ENCODE results near the gene MYADM.

Gene MYADM

DNA sequence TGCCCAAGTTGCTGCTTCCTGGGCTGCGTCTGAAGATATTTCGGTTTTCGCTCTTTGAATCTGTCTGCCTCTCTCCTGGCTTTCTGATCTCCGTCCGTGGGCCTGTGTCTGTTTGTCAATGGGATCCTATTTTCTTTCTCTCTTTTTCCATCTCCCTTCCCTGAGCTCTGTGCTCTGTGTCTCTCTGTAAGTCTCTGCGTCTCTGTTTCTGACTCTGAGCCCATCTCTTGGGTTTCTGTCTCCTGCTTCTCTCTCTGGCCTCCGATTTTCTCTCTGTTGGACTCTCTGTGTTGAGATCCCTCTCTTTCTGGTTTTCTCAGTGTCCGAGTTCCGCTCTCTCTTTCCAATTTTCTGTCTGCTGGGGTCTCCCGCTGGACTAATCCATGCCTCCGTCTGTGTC, 16.1 kb downstream of the MYADM start:
- Mint-ChIP-seq H3K4me3 (peak overlapping the region in 1 of 2 donors; percentile 5), H3K27me3 (peaks cover 21 to 25% of the 10 kb centered on the region in 2 donors), H3K9me3 (no peaks in the 10 kb centered on the region), H3K27ac (peak overlapping the region; percentile 3 to 15), H3K4me1 (ENCODE audit: low read depth in 2 of 2) (peaks cover 9 to 15% of the 10 kb centered on the region in 2 donors), H3K36me3 (ENCODE audit: insufficient read depth) (peaks cover 7% of the 10 kb centered on the region)
- ATAC-seq (replicated peaks), result no peak
- no peak for DNase-seq

DNA sequence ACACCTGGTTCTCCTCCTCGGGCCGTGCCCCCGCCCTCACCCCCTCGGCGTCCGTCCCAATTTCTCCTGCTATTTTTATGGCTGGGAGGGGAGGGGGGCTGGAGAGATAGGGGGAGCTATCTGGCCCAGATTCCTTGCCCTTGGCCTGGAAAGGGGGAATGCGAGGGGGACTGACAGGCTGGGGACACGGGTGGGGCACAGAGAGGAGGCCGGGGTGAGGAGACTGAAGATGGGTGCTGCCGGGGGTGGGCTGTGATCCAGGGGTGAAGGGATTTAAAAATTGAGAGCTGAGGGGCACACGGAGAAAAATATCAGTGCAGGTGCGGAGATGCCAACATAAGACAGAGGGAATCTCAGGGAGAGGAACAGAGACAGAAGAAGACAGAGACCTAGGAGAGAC, 16.6 kb downstream of the MYADM start:
- DNase-seq (no peak), ATAC-seq (replicated peaks) (no peak)
- no peak overlapping the region for H3K4me3 Mint-ChIP-seq
- H3K27ac Mint-ChIP-seq, result peak overlapping the region in 1 of 2 donors; percentile 15
- peaks cover 2% of the 10 kb centered on the region for H3K36me3 Mint-ChIP-seq (ENCODE audit: insufficient read depth)
- no peaks in the 10 kb centered on the region for H3K9me3 Mint-ChIP-seq
- peaks cover 21 to 25% of the 10 kb centered on the region in 2 donors for H3K27me3 Mint-ChIP-seq
- peaks cover 6 to 11% of the 10 kb centered on the region in 2 donors for H3K4me1 Mint-ChIP-seq (ENCODE audit: low read depth in 2 of 2)

DNA sequence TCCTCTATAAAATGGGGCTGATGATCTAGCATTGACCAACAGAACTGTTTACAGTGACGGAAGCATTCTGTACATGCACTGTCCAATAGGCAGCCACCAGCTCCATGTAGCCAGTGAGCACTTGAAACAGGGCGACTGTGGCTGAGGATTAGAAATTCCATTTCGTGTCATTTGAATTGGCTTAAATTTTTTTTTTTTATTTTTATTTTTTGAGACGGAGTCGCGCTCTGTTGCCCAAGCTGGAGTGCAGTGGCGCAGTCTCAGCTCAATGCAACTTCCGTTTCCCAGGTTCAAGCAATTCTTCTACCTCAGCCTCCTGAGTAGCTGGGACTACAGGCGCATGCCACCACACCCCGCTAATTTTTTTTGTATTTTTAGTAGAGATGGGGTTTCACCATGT, 17.4 kb downstream of the MYADM start:
- Mint-ChIP-seq H3K9me3 (no peaks in the 10 kb centered on the region), H3K27ac (no peak overlapping the region), H3K4me1 (ENCODE audit: low read depth in 2 of 2) (peaks cover 7 to 13% of the 10 kb centered on the region in 2 donors), H3K36me3 (ENCODE audit: insufficient read depth) (peaks cover 3% of the 10 kb centered on the region), H3K27me3 (peaks cover 21 to 25% of the 10 kb centered on the region in 2 donors), H3K4me3 (no peak overlapping the region)
- DNase-seq (no peak), ATAC-seq (replicated peaks) (no peak)

DNA sequence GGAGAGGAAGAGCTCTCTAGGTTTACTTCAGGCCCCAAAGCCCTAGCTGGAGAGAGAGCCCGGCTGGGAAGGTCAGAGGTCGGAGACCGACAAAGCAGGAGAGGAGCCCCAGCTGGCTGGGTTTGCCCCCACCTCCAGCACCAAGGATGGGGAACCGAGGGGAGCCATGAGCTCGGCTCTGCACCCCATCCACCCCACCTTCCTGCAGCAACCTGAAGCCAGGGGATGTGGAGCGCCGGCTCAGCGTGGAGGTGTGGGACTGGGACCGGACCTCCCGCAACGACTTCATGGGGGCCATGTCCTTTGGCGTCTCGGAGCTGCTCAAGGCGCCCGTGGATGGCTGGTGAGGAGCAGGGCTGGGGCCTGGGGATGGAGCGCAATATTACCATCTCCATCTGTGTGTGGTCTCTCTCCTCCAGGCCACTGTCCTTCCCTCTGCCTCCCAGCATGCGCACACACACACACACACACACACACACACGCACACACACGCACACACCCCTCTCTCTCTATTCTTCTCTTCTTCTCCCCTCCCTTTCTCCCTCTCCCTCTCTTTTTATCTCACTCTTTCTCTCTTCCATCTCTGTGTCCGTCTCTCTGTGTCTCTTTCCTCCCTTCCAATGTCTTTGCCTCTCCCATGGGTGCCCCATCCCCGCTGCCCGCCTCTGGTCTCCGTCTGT, 24.8 kb downstream of the MYADM start:
- no peak overlapping the region for H3K27ac Mint-ChIP-seq
- no peak overlapping the region for H3K4me3 Mint-ChIP-seq
- peaks cover 3 to 4% of the 10 kb centered on the region in 2 donors for H3K4me1 Mint-ChIP-seq (ENCODE audit: low read depth in 2 of 2)
- DNase-seq, result no peak
- H3K27me3 Mint-ChIP-seq, result peaks cover 49 to 67% of the 10 kb centered on the region in 2 donors
- no peaks in the 10 kb centered on the region for H3K9me3 Mint-ChIP-seq
- peaks cover 6% of the 10 kb centered on the region for H3K36me3 Mint-ChIP-seq (ENCODE audit: insufficient read depth)
- ATAC-seq (replicated peaks), result no peak

DNA sequence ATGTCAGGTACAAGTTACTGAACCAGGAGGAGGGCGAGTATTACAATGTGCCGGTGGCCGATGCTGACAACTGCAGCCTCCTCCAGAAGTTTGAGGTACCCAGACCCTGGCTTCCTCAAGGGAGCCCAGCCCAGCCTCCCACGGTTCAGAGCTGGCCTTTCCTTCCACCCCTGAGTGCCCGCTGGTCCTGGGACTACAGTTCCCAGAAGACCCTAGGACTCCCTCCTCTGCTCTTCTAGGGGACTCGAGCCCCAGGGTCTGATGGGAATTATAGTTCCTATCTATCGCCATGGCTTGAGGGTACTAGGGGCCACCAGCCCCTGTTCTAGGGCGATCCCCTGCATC, 25.3 kb downstream of the MYADM start:
- ATAC-seq (replicated peaks) (no peak), DNase-seq (no peak)
- Mint-ChIP-seq H3K4me1 (ENCODE audit: low read depth in 2 of 2) (peaks cover 3 to 7% of the 10 kb centered on the region in 2 donors), H3K27me3 (peaks cover 54 to 72% of the 10 kb centered on the region in 2 donors), H3K4me3 (no peak overlapping the region), H3K27ac (no peak overlapping the region), H3K9me3 (no peaks in the 10 kb centered on the region), H3K36me3 (ENCODE audit: insufficient read depth) (peaks cover 5% of the 10 kb centered on the region)

DNA sequence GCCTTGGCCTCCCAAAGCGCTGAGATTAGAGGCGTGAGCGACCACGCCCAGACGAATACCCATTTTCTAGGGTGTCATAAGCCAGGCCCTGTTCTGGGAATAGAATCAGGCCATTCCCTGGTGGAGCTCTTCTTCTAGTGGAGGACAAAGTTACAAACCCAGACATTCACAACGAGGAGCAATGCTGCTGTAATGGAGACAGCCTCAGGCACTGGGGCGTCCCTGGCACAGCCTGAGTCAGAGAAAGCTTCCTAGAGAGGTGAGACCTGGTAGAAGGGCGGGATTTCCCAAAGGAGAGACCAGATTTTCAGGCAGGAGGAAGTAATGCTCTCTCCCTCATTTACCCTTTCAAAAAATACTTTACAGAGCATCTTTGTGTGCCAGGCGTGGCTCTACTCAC, 27.0 kb downstream of the MYADM start:
- Mint-ChIP-seq H3K4me1 (ENCODE audit: low read depth in 2 of 2) (peaks cover 11 to 18% of the 10 kb centered on the region in 2 donors), H3K36me3 (ENCODE audit: insufficient read depth) (peaks cover 4% of the 10 kb centered on the region), H3K4me3 (no peak overlapping the region), H3K9me3 (no peaks in the 10 kb centered on the region), H3K27ac (no peak overlapping the region), H3K27me3 (peaks cover 67 to 89% of the 10 kb centered on the region in 2 donors)
- no peak for ATAC-seq (replicated peaks)
- DNase-seq, result no peak

DNA sequence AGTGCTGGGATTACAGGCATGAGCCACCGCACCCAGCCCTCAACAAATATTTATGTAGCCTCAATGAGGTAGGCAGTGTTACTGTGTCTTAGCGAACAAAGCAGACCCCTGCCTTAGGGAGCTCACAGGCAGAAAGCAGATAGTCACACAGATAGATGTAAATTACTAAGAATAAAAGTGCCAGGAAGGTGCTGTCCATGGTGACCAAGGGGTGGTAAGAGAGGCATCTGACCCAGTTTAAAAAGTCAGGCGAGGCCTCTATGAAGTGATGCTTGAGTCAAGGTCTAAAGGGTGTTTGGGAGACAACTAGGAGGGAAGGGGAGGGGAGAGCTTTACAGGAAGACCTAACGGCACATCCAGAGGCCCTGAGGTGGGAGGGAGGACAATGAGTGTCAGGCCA, 29.0 kb downstream of the MYADM start:
- Mint-ChIP-seq H3K27ac (no peak overlapping the region), H3K36me3 (ENCODE audit: insufficient read depth) (no peaks in the 10 kb centered on the region), H3K4me3 (no peak overlapping the region), H3K9me3 (no peaks in the 10 kb centered on the region), H3K27me3 (peaks cover 63 to 94% of the 10 kb centered on the region in 2 donors), H3K4me1 (ENCODE audit: low read depth in 2 of 2) (peaks cover 8 to 14% of the 10 kb centered on the region in 2 donors)
- no peak for ATAC-seq (replicated peaks)
- DNase-seq, result no peak

DNA sequence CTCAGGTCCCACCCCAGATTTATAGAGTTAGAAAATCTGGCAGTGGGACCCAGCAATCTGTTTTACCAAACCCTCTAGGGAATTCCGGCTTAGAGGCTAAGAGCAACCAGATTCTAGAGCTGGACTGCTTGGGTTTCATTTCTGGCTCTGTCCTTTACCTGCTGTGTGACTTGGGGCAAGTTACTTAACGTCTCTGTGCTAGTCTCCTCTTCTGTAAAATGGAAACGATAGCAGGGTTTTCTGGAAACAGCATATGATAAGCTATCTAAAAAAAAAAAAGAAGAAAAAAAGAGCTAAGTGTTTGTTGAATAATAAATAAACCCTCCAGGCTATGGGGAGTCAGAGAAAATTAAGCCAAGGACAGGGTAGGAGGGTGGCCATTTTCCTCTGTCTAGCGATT, 29.8 kb downstream of the MYADM start:
- peaks cover 8 to 14% of the 10 kb centered on the region in 2 donors for H3K4me1 Mint-ChIP-seq (ENCODE audit: low read depth in 2 of 2)
- H3K36me3 Mint-ChIP-seq (ENCODE audit: insufficient read depth), result peaks cover 4% of the 10 kb centered on the region
- no peak for DNase-seq
- H3K4me3 Mint-ChIP-seq, result no peak overlapping the region
- no peak for ATAC-seq (replicated peaks)
- H3K27me3 Mint-ChIP-seq, result peaks cover 65 to 86% of the 10 kb centered on the region in 2 donors
- H3K9me3 Mint-ChIP-seq, result no peaks in the 10 kb centered on the region
- no peak overlapping the region for H3K27ac Mint-ChIP-seq

DNA sequence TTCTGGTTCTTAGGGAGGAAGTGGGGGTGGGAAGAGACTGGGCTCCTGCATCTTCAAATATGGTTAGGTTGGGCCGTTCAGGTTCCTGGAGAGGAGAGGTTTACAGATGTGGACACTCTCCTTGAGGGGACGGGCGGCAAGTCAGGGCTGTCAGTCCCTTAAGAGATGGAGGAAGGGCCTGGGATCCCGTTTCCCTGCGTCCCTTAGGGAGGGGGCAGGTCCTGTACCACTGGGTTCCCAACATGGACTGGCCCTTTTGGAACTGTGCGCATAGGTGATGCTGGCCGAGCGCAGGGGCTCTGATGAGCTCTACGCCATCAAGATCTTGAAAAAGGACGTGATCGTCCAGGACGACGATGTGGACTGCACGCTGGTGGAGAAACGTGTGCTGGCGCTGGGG, 30.5 kb downstream of the MYADM start:
- H3K36me3 Mint-ChIP-seq (ENCODE audit: insufficient read depth), result peaks cover 4% of the 10 kb centered on the region
- H3K4me3 Mint-ChIP-seq, result no peak overlapping the region
- no peak overlapping the region for H3K27ac Mint-ChIP-seq
- peaks cover 58 to 79% of the 10 kb centered on the region in 2 donors for H3K27me3 Mint-ChIP-seq
- no peaks in the 10 kb centered on the region for H3K9me3 Mint-ChIP-seq
- ATAC-seq (replicated peaks) (no peak), DNase-seq (no peak)
- H3K4me1 Mint-ChIP-seq (ENCODE audit: low read depth in 2 of 2), result peaks cover 8 to 14% of the 10 kb centered on the region in 2 donors

DNA sequence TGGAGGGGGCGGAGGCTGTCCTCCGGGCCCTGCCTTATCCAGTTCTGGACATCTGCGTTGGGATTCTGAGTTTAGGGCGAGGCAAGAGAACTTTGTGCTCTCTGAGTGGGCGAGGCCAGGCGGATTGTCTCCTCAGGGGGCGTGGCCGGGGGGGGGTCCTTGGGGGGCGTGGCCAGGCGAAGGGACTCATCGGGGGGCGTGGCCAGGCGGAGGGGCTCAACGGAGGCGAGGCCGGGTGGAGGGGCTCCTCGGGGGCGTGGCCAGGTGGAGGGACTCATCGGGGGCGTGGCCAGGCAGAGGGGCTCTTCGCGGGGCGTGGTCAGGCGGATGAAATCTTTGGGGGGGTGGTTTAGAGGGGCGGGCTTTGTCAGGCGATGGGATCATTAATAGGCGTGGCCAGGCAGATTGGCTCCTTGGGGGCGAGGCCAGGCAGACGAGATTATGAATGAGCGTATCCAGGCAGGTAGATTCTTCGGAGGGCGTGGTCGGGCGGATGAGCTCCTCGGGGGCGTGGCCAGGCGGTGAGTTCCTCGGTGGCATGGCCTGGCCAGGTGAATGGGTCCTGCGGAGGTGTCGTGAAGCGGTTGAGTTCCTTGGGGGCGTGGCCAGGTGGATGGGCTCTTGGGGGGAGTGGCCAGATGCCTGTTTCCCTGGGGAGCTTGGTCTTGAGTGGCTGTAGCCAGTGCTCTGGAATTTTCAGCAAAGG, 31.1 kb downstream of the MYADM start:
- peaks cover 54 to 73% of the 10 kb centered on the region in 2 donors for H3K27me3 Mint-ChIP-seq
- ATAC-seq (replicated peaks) (no peak), DNase-seq (no peak)
- H3K36me3 Mint-ChIP-seq (ENCODE audit: insufficient read depth), result peaks cover 4% of the 10 kb centered on the region
- H3K4me3 Mint-ChIP-seq, result no peak overlapping the region
- no peak overlapping the region for H3K27ac Mint-ChIP-seq
- H3K4me1 Mint-ChIP-seq (ENCODE audit: low read depth in 2 of 2), result peaks cover 8 to 14% of the 10 kb centered on the region in 2 donors
- no peaks in the 10 kb centered on the region for H3K9me3 Mint-ChIP-seq

DNA sequence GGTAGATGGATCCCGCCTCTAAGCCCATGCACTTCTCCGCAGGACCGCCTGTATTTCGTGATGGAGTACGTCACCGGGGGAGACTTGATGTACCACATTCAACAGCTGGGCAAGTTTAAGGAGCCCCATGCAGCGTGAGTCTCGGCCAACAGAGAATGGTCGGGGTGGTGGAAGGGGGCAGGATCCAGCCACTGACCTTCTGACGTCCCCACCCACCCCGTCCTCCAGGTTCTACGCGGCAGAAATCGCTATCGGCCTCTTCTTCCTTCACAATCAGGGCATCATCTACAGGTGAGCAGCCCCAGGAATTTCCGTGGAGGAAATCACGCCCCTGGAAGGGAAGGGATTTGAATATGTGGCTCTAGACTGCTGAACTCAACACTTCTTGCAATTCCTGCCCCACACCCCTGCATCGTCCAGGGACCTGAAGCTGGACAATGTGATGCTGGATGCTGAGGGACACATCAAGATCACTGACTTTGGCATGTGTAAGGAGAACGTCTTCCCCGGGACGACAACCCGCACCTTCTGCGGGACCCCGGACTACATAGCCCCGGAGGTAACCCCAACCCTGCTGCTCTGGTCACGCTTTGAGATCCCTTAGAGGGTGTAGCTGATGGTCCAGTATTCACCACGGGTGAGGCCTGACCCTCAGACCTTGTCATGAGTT, 32.6 kb downstream of the MYADM start:
- H3K4me3 Mint-ChIP-seq, result no peak overlapping the region
- H3K9me3 Mint-ChIP-seq, result no peaks in the 10 kb centered on the region
- H3K27me3 Mint-ChIP-seq, result peaks cover 52 to 66% of the 10 kb centered on the region in 2 donors

DNA sequence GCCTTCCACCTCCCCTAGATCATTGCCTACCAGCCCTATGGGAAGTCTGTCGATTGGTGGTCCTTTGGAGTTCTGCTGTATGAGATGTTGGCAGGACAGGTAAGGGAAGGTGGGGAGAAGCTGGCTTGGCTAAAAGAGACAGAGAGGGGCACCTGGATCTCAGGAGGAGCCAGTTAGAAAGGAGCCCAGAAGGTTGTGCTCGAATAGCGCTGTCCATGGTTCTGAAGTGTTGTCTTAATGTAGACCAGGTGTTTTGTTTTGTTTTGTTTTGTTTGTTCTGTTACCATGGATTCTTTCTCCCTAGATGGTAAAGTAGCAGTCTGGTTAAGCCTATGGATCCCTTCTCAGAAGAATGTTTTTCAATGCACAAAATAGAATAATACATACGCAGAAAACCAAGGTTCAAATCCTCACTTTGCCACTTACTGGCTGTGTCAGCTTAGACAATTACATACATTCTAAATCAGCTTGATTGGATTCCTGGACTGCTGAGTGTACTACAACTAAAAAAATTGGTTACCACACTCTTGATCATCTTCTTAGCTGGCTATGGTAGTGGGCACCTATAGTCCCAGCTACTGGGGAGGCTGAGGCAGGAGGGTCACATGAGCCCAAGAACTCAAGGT, 35.5 kb downstream of the MYADM start:
- no peak overlapping the region for H3K27ac Mint-ChIP-seq
- no peak overlapping the region for H3K4me3 Mint-ChIP-seq
- peaks cover 40 to 42% of the 10 kb centered on the region in 2 donors for H3K4me1 Mint-ChIP-seq (ENCODE audit: low read depth in 2 of 2)
- H3K36me3 Mint-ChIP-seq (ENCODE audit: insufficient read depth), result peaks cover 7% of the 10 kb centered on the region
- H3K27me3 Mint-ChIP-seq, result peaks cover 60 to 64% of the 10 kb centered on the region in 2 donors
- ATAC-seq (replicated peaks), result peak; percentile 39
- no peaks in the 10 kb centered on the region for H3K9me3 Mint-ChIP-seq
- DNase-seq, result peak; percentile 39 to 49 (median 44)

More for the DNA sequence above, 32.6 kb downstream of the MYADM start:
- Mint-ChIP-seq H3K27ac (no peak overlapping the region), H3K4me1 (ENCODE audit: low read depth in 2 of 2) (peaks cover 21 to 23% of the 10 kb centered on the region in 2 donors), H3K36me3 (ENCODE audit: insufficient read depth) (peaks cover 4% of the 10 kb centered on the region)
- ATAC-seq (replicated peaks) (no peak), DNase-seq (no peak)

DNA sequence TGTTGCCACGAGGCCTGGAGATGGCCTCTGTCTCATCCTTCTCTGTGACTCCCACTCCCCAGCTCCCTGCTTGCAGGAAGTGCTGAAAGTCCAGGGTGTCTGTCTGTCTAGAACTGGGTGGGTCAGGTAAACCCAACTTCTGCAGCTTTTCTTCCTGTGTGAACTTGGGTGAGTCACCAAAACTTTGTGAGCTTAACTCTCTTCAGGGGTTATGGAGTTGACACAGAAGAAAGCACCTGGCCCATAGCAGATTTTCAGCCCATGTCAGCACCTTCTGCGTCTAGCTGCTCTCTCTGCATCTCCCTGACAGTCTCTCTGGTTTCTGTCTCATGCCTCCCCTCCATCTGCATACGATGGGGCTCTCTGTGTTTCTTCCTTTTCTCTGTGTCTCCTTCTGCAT, 37.2 kb downstream of the MYADM start:
- Mint-ChIP-seq H3K27ac (no peak overlapping the region), H3K4me3 (no peak overlapping the region), H3K36me3 (ENCODE audit: insufficient read depth) (peaks cover 7% of the 10 kb centered on the region), H3K4me1 (ENCODE audit: low read depth in 2 of 2) (peaks cover 37 to 39% of the 10 kb centered on the region in 2 donors), H3K9me3 (no peaks in the 10 kb centered on the region), H3K27me3 (peaks cover 60 to 68% of the 10 kb centered on the region in 2 donors)
- DNase-seq (no peak), ATAC-seq (replicated peaks) (peak; percentile 47)
